H54 (cell line): ENCODE data around the gene TARDBP.

Experiments used
- DNase-seq: peaks from one replicate; pipeline ENCODE4 v3.0.0; 2011; ENCODE audit warnings: low spot score, mixed read lengths; ENCODE audit not compliant: insufficient read length
- FAIRE-seq: peaks from 3 replicates; lab custom pipeline; 2011; peaks lifted over from hg19 to GRCh38; lab: Jason Lieb, UNC
- POLR2A ChIP-seq: IDR thresholded peaks from 2 replicates; pipeline ENCODE4 v1.6.1; 2011; ENCODE audit warnings: low read depth, mild to moderate bottlenecking, low read length

The TARDBP gene

GRCh38 chr1:11012260-11013159 is at the start of gene TARDBP:
TARDBP (plus strand) TSS chr1:11012654; CDS start chr1:11013728, 1,074 bp downstream.
- DNase-seq (peak; percentile 75), FAIRE-seq (no peak)
- TF ChIP-seq POLR2A: peak; percentile 72

- TF ChIP-seq POLR2A: no peak
- no peak for DNase-seq
- no peak for FAIRE-seq
Measured at GRCh38 chr1:10965546-10966226, 46.8 kb upstream of the TARDBP start.

GRCh38 chr1:10967090-10967489 is 45.4 kb upstream of the TARDBP start:
- DNase-seq: no peak
- FAIRE-seq: no peak
- no peak for TF ChIP-seq POLR2A

- no peak for FAIRE-seq
- TF ChIP-seq POLR2A: no peak
- DNase-seq: no peak
Measured at GRCh38 chr1:10968411-10968826, 44.0 kb upstream of the TARDBP start.

GRCh38 chr1:10969267-10969970 is 43.0 kb upstream of the TARDBP start:
- no peak for TF ChIP-seq POLR2A
- DNase-seq: no peak
- no peak for FAIRE-seq

GRCh38 chr1:10969971-10970332 is 42.5 kb upstream of the TARDBP start:
- DNase-seq (no peak), FAIRE-seq (no peak)
- TF ChIP-seq POLR2A: no peak

GRCh38 chr1:10973552-10973951 is 38.9 kb upstream of the TARDBP start:
- DNase-seq: no peak

GRCh38 chr1:10973956-10974881 is 38.2 kb upstream of the TARDBP start:
- no peak for TF ChIP-seq POLR2A
- no peak for FAIRE-seq
- no peak for DNase-seq

More at GRCh38 chr1:10973552-10973951, 38.9 kb upstream of the TARDBP start:
- TF ChIP-seq POLR2A: no peak
- FAIRE-seq: no peak

GRCh38 chr1:10975567-10976326 is 36.7 kb upstream of the TARDBP start:
- DNase-seq (peak; percentile 66), FAIRE-seq (no peak)
- TF ChIP-seq POLR2A: no peak

GRCh38 chr1:10978719-10979118 is 33.7 kb upstream of the TARDBP start:
- FAIRE-seq (no peak), DNase-seq (no peak)
- no peak for TF ChIP-seq POLR2A

- FAIRE-seq: no peak
Measured at GRCh38 chr1:10979483-10979920, 33.0 kb upstream of the TARDBP start.

GRCh38 chr1:10980094-10980577 is 32.3 kb upstream of the TARDBP start:
- no peak for FAIRE-seq
- no peak for TF ChIP-seq POLR2A
- peak; percentile 65 for DNase-seq

More at GRCh38 chr1:10979483-10979920, 33.0 kb upstream of the TARDBP start:
- no peak for DNase-seq
- TF ChIP-seq POLR2A: no peak
